Measurements from ENCODE around the gene RNF13. TPM values are rescaled to one million over a fixed set of nuclear protein-coding genes. Genes with fewer than 3 reads are reported as not detected.
A peak's percentile ranks its signal among the peaks of the same experiment; 100 is the strongest.
"Not testable (repeated sequence)": the region's sequence is repeated elsewhere in the genome, so short reads cannot be mapped to it uniquely, and the experiment has no call there.

The RNF13 gene
- total RNA-seq, 1 experiment from 2014 or later = 43.5 TPM

DNA sequence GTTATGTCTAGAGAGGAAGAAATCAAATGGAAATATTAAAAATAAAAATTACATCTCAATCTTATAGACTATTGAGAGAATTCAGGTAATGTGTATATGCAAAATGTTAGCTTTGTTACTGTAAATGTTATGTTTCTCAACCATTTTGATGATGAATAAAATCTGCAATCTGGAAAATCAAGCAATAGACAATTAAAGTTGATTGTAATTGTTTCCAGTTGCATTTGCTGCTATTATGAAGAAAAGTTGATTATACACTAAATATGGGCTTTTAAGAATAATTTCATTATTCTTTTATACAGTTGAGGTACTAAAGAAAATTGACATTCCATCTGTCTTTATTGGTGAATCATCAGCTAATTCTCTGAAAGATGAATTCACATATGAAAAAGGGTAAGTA lies 88.8 kb downstream of the RNF13 start:
- DNase-seq (ENCODE audit: low read depth in 1 of 2, low spot score in 2 of 2) = no peak
- Histone ChIP-seq H3K27ac (no peak overlapping the region), H3K4me1 (replicated peaks) (peaks cover 9% of the 10 kb centered on the region), H3K36me3 (0 out of 2 replicates have a peak, but pooled peaks cover 4% of the 10 kb centered on the region), H3K9me3 (replicated peaks) (no peaks in the 10 kb centered on the region), H3K4me3 (no peak overlapping the region), H3K27me3 (replicated peaks) (no peaks in the 10 kb centered on the region)

DNA sequence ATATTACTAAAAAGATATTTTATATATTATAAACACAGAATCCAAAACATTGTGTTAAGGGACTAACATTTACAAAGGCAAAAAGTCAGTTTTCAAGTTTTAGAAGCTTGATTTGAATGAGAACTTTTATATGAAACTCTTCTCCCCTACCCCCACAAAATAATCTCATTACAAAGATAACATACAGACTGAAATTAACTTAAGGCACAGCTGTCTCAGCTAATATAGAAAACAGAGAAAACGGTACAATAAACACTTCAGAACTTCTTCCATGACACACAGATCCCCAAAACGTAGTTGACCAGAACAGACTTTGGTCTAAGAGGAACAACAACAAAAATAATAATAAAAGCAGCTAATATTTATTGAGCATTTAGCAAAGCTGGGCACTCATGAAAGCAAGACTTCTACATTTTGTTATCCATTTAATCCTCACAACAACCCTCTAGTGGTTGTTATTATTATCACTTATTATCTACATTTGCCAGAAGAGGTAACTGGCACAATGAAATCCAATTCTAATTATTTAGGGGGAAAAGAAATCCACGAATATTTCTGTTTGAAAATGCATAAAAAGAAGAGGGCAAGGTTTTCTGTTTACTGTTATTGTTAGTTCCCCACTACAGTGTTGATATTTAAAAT lies 89.6 kb downstream of the RNF13 start:
- Histone ChIP-seq H3K27ac (no peak overlapping the region), H3K4me3 (no peak overlapping the region), H3K27me3 (replicated peaks) (no peaks in the 10 kb centered on the region), H3K36me3 (no peaks in the 10 kb centered on the region), H3K9me3 (replicated peaks) (no peaks in the 10 kb centered on the region), H3K4me1 (replicated peaks) (peaks cover 9% of the 10 kb centered on the region)
- DNase-seq (ENCODE audit: low read depth in 1 of 2, low spot score in 2 of 2) = no peak

DNA sequence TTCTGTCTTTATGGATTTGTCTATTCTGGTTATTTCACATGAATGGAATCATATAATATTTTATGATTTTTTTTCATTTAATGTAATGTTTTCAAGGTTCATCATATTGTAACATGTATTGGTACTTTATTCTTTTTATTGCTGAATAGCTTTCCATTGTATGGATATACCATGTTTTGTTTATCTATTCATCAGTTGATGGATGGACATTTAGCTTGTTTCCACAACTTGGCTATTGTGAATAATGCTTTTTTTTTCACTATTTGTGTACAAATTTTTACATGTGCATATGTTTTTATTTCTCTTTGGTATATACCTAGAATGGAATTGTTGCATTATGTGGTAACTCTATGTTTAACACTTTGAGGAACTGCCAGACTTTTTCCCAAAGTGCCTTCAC lies 93.0 kb downstream of the RNF13 start:
- H3K4me1 ChIP-seq (replicated peaks) = no peaks in the 10 kb centered on the region
- no peak overlapping the region for H3K27ac ChIP-seq
- H3K27me3 ChIP-seq (replicated peaks) = no peaks in the 10 kb centered on the region
- no peak for DNase-seq (ENCODE audit: low read depth in 1 of 2, low spot score in 2 of 2)
- no peaks in the 10 kb centered on the region for H3K36me3 ChIP-seq
- H3K9me3 ChIP-seq (replicated peaks) = no peaks in the 10 kb centered on the region
- H3K4me3 ChIP-seq = no peak overlapping the region

DNA sequence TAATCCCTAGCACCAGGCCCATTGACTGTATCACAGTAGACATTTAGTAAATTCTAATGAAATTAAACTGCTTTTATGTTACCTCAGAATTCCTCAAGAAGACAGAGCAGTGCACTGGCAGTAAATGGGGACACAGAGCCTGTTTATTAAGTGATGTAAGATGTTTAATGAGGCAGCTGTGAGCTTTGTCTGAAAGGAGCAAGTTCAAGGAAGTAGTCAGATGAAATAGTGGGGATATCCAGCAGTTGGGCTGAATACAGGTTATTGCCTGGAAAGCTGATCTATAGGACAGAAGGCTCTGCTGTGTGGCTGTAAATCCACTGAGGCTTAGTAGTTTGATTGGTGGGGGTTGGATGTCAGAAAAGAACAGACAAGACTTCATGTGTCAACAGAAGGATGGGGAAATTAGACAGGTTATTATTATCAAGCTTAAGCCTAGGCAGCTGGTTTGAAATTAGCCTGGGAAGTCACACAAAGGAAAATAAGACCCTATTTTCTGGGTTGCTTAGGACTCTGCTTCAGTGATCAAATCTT lies 95.5 kb downstream of the RNF13 start:
- Histone ChIP-seq H3K4me1 (replicated peaks) (no peaks in the 10 kb centered on the region), H3K27me3 (replicated peaks) (no peaks in the 10 kb centered on the region), H3K27ac (no peak overlapping the region), H3K9me3 (replicated peaks) (no peaks in the 10 kb centered on the region), H3K4me3 (no peak overlapping the region), H3K36me3 (no peaks in the 10 kb centered on the region)
- DNase-seq (ENCODE audit: low read depth in 1 of 2, low spot score in 2 of 2) = no peak

DNA sequence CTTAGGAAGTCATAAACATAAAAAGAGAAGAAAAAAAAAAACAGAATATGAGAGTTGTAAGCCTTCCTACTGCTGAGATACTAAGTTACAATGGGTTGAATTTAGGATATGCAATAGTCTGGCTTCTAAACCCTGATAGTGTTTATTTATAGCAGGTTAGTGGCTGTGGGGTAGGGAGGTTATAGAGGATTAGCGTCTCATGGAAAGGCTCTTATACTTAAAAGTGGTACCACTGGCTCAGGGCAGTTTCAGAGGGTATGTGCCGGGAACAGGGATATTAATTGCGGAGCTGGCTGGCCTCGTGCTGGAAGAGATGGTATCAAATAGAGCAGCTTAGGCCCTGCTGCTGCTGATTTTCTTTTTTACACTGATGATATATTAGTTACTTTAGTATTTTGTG lies 96.9 kb downstream of the RNF13 start:
- no peaks in the 10 kb centered on the region for H3K27me3 ChIP-seq (replicated peaks)
- H3K36me3 ChIP-seq = no peaks in the 10 kb centered on the region
- no peak overlapping the region for H3K27ac ChIP-seq

DNA sequence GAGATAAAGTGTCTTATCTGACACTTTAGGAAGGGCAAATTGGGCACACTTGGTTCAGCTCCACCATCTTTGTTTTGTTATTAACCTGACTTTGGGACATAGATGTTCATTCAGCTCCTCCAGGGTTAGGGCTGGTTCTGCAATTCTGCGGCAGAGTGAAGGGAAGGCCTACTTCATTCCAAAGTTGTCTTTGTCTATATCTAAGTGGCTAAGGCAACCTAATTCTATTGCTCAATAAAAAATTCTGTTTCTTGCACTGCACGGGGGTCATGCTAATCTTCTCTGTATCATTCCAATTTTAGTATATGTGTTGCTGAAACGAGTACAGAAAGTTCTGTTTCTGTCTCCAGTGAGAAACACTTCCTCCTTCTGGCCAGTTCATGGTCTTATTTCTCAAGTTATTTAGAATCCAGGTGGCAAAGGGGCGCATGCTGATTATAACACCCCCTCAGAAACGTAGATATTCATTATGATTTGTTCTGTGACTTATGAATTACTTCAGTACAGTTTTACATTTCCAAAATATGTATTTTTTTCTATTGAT lies 104.2 kb downstream of the RNF13 start:
- no peak for DNase-seq (ENCODE audit: low read depth in 1 of 2, low spot score in 2 of 2)
- Histone ChIP-seq H3K4me3 (no peak overlapping the region), H3K27me3 (replicated peaks) (no peaks in the 10 kb centered on the region), H3K36me3 (no peaks in the 10 kb centered on the region; the same call in none of the 2 replicates), H3K4me1 (replicated peaks) (no peaks in the 10 kb centered on the region), H3K9me3 (replicated peaks) (no peaks in the 10 kb centered on the region), H3K27ac (no peak overlapping the region)

More for the DNA sequence above, 96.9 kb downstream of the RNF13 start:
- Histone ChIP-seq H3K4me1 (replicated peaks) (no peaks in the 10 kb centered on the region), H3K9me3 (replicated peaks) (no peaks in the 10 kb centered on the region), H3K4me3 (no peak overlapping the region)
- DNase-seq (ENCODE audit: low read depth in 1 of 2, low spot score in 2 of 2) = no peak

DNA sequence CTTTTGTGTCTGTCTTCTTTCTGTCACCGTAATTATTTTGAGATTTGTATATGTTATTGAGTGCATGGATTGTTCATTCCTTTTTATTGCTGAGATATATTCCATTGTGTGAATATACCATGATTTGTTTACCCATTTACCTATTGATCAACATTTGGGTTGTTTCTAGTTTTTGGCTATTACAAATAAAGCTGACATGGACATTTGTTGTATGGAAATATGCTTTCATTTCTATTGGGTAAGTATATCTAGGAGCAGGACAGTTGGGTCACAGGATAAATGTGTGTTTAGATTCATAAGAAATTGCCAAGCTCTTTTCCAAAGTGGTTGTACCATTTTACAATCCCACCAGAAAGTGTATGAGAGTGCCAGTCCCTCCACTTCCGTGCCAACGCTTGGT lies 106.5 kb downstream of the RNF13 start:
- Histone ChIP-seq H3K4me3 (no peak overlapping the region), H3K27ac (no peak overlapping the region), H3K9me3 (replicated peaks) (no peaks in the 10 kb centered on the region), H3K36me3 (no peaks in the 10 kb centered on the region; the same call in none of the 2 replicates), H3K4me1 (replicated peaks) (no peaks in the 10 kb centered on the region), H3K27me3 (replicated peaks) (no peaks in the 10 kb centered on the region)
- no peak for DNase-seq (ENCODE audit: low read depth in 1 of 2, low spot score in 2 of 2)

DNA sequence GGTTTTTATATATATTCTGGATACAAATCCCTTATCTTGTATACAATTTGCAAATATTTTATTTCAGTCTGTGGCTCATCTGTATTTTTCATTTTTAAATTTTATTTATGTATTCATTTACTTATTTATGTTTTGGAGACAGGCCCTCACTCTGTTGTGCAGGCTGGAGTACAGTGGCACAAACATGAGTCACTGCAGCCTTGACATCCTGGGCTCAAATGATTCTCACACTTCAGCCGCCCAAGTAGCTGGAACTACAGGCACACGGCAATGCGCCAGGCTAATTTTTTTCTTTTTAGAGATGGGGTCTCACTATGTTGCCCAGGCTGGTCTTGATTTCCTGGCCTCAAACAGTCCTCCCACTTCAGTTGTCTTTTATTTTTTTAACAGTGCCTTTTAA lies 107.1 kb downstream of the RNF13 start:
- no peaks in the 10 kb centered on the region for H3K9me3 ChIP-seq (replicated peaks)
- H3K27me3 ChIP-seq (replicated peaks) = no peaks in the 10 kb centered on the region
- no peaks in the 10 kb centered on the region for H3K4me1 ChIP-seq (replicated peaks)
- no peak overlapping the region for H3K27ac ChIP-seq
- DNase-seq (ENCODE audit: low read depth in 1 of 2, low spot score in 2 of 2) = no peak
- H3K36me3 ChIP-seq = no peaks in the 10 kb centered on the region; the same call in none of the 2 replicates
- H3K4me3 ChIP-seq = no peak overlapping the region

DNA sequence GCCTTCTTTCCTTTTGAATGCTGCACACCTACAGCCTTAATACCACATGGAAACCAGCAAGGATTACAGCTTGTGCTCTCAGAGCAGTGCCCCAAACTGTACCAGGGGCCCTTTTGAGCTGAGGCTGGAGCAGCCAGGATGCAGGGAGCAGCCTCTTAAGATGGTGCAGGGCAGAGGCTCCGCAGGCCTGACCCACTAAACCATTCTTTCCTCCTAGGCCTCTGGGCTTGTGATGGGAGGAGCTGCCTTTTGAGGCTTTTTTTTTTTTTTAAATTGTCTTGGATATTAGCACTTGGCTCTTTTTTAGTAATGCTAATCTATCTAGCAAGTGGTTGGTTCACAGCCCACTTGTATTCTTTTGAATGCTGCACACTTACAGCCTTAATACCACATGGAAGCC lies 120.0 kb downstream of the RNF13 start:
- no peak for DNase-seq (ENCODE audit: low read depth in 1 of 2, low spot score in 2 of 2)

DNA sequence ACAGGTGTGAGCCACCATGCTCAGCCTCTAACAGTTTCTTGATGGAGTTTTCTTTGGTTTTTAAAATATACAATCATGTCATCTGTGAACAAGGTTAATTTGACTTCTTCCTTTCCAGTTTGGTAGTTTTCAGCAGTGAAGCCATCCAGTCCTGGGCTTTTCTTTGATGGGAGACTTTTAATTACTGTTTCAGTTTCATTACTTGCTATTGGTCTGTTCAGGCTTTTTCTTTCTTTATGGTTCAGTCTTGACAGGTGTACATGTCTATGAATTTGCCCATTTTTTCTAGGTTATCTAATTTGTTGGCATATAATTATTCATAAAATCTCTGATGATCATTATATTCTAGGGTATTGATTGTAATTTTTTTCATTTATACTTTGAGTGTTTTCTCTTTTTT lies 120.8 kb downstream of the RNF13 start:
- no peaks in the 10 kb centered on the region for H3K9me3 ChIP-seq (replicated peaks)
- H3K4me1 ChIP-seq (replicated peaks) = peaks cover 8% of the 10 kb centered on the region; the same call in 1 of the 2 replicates
- no peak overlapping the region for H3K27ac ChIP-seq
- H3K27me3 ChIP-seq (replicated peaks) = no peaks in the 10 kb centered on the region
- no peaks in the 10 kb centered on the region for H3K36me3 ChIP-seq
- DNase-seq (ENCODE audit: low read depth in 1 of 2, low spot score in 2 of 2) = no peak
- H3K4me3 ChIP-seq = no peak overlapping the region

More for the DNA sequence above, 120.0 kb downstream of the RNF13 start:
- Histone ChIP-seq H3K4me1 (replicated peaks) (0 out of 2 replicates have a peak, but pooled peaks cover 3% of the 10 kb centered on the region), H3K4me3 (no peak overlapping the region), H3K36me3 (no peaks in the 10 kb centered on the region), H3K9me3 (replicated peaks) (no peaks in the 10 kb centered on the region), H3K27me3 (replicated peaks) (no peaks in the 10 kb centered on the region), H3K27ac (no peak overlapping the region)

DNA sequence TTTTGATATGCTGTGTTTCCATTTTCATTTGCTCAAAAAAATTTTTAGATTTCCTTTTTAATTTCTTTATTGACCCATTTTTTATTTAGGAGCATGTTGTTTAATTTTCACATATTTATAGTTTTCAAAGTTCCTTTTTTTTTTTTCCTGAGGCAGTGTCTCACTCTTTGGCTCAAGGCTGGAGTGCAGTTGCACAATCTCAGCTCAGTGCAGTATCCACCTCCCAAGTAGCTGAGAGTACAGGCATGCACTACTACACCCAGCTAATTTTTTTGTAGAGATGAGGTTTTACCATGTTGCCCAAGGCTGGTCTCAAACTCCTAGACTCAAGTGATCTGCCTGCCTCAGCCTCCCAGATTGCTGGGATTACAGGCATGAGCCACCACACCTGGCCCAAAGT lies 121.5 kb downstream of the RNF13 start:
- Histone ChIP-seq H3K4me3 (no peak overlapping the region), H3K9me3 (replicated peaks) (no peaks in the 10 kb centered on the region), H3K27me3 (replicated peaks) (no peaks in the 10 kb centered on the region), H3K36me3 (no peaks in the 10 kb centered on the region), H3K4me1 (replicated peaks) (peaks cover 14% of the 10 kb centered on the region; the same call in 1 of the 2 replicates), H3K27ac (no peak overlapping the region)
- DNase-seq (ENCODE audit: low read depth in 1 of 2, low spot score in 2 of 2) = no peak

DNA sequence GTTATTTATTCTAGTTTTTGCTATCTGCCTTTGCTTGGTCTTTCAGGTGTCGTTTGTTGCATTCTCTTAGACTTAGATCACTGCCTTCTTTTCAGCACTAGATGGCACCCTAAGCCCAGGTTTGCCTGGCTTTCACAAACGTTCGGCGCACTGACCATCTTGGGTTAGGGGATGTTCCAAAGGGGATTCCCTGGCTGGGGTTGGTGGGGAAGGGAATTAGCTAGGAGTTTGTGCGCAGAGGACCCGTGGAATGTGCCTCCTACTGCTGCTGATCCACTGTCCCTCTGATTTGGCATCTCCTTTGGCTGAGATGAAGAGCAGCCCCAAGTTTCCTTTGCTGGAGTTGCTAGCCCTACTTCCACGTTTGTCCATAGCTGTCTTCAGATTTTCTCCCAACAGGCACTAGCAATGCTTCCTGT lies 123.8 kb downstream of the RNF13 start:
- H3K4me3 ChIP-seq = no peak overlapping the region
- no peaks in the 10 kb centered on the region for H3K27me3 ChIP-seq (replicated peaks)
- H3K4me1 ChIP-seq (replicated peaks) = peaks cover 14% of the 10 kb centered on the region; the same call in 1 of the 2 replicates
- H3K9me3 ChIP-seq (replicated peaks) = no peaks in the 10 kb centered on the region
- peak; percentile 43 to 54 for DNase-seq (ENCODE audit: low read depth in 1 of 2, low spot score in 2 of 2)
- H3K27ac ChIP-seq = no peak overlapping the region
- no peaks in the 10 kb centered on the region for H3K36me3 ChIP-seq

DNA sequence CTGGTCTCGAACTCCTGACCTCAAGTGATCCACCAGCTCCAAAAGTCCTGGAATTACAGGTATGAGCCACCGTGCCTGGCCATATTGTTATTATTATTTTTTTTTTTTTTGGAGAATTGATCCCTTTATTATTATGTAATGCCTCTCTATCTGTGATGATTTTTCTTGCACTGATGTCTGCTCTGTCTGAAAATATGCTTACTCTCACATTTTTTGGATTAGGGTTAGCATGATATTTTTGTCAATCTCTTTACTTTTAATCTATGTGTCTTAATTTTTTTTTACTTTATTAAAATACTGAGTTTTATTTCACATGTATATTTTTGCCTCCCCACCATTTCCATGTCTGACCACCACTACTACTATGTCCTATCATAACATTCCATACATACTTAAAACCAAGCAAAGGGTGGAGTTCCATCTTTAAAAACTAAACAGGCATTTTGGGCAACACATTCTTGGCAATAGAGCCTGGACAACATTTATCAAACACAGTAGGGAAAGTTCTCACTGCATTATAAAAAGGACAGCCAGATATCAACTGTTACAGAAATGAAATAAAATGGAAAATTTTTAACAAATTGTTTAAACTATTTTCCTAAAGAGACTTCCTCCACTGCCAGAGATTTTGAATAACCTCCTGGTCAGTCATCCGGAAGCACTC lies 125.5 kb downstream of the RNF13 start:
- DNase-seq (ENCODE audit: low read depth in 1 of 2, low spot score in 2 of 2); H3K9me3 ChIP-seq (replicated peaks); H3K27ac ChIP-seq; H3K36me3 ChIP-seq; H3K4me3 ChIP-seq; H3K27me3 ChIP-seq (replicated peaks): not testable (repeated sequence)
- peaks cover 14% of the 10 kb centered on the region; the same call in 1 of the 2 replicates for H3K4me1 ChIP-seq (replicated peaks)

DNA sequence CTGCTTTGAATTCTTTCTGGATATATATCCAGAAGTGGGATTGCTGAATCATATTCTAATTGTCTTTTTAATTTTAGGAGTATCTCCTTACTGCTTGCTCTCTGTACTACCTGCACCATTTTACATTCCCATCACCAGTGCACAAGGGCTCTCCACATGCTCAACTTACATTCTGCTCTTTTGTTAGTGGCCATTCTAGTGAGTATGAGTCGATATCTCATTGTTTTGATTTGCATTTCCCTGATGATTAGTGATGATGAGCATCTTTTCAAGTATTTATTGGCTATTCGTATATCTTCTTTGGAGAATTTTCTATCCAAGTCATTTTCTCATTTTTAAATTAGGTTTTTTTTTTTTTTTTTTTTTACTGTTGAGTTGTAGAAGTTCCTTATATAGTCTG lies 128.2 kb downstream of the RNF13 start:
- no peak for DNase-seq (ENCODE audit: low read depth in 1 of 2, low spot score in 2 of 2)
- H3K9me3 ChIP-seq (replicated peaks) = no peaks in the 10 kb centered on the region; the same call in 1 of the 2 replicates
- peaks cover 14% of the 10 kb centered on the region; the same call in 1 of the 2 replicates for H3K4me1 ChIP-seq (replicated peaks)
- no peak overlapping the region for H3K4me3 ChIP-seq
- H3K36me3 ChIP-seq = peaks cover 3% of the 10 kb centered on the region
- no peaks in the 10 kb centered on the region for H3K27me3 ChIP-seq (replicated peaks)
- no peak overlapping the region for H3K27ac ChIP-seq
